T47D (cell line): ENCODE data around the gene STK24.
A peak's percentile ranks its signal among the peaks of the same experiment; 100 is the strongest.

Experiments
- DNase-seq, 2 experiments: peaks; one replicate each; pipeline versions ENCODE4 v3.0.0 to v3.0.0-alpha.2; 2011 to 2012; ENCODE audit warnings: low read depth in 1 of 2, low spot score in 1 of 2
- JUND ChIP-seq: IDR thresholded peaks from 2 replicates; pipeline ENCODE4 v1.6.1; 2012; ENCODE audit warnings: low read depth
- in situ Hi-C: cut with HindIII; loops from 2 replicates; pipeline ENCODE4 v1.10.0; 2016; ENCODE audit warnings: low sequenced_read_pairs, low pct_unique_long_range_greater_than_20kb

Gene STK24

GRCh38 chr13:98542568-98543377 lies 34.1 kb downstream of the STK24 start:
- in situ Hi-C loops = no loop called here
- DNase-seq = no peak

DNA sequence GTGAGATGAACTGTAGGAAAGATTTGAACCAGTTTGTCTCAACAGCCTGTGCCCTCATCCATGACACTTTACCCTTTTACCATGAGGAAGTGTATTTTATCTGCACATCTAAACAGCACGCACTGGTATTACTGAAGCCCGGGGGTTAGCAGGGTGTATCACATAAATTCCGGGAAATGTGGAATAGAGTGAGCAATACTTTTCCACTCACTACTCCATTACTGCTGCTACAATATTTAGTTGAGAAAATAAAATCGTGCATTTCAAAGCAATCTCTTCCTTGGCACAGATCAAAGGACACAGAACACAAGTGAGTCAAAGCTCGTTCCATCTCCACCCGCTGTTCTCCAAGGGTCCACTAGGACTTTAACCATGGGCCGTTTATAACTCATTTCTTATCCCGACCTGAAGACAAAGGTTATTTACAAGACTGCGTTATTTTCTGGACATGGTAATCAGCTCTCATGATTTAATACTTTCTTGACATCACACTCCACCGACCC lies 35.2 kb downstream of the STK24 start:
- in situ Hi-C loops = no loop called here

More at GRCh38 chr13:98542568-98543377, 34.1 kb downstream of the STK24 start:
- no peak for TF ChIP-seq JUND

GRCh38 chr13:98541191-98541590 lies 35.7 kb downstream of the STK24 start:
- in situ Hi-C loops = no loop called here
- no peak for TF ChIP-seq JUND
- DNase-seq = no peak

More for the DNA sequence above, 35.2 kb downstream of the STK24 start:
- no peak for TF ChIP-seq JUND
- DNase-seq = no peak

- DNase-seq = no peak
- TF ChIP-seq JUND = no peak
- in situ Hi-C loops = no loop called here
Observed at GRCh38 chr13:98540476-98540875, 36.4 kb downstream of the STK24 start.

DNA sequence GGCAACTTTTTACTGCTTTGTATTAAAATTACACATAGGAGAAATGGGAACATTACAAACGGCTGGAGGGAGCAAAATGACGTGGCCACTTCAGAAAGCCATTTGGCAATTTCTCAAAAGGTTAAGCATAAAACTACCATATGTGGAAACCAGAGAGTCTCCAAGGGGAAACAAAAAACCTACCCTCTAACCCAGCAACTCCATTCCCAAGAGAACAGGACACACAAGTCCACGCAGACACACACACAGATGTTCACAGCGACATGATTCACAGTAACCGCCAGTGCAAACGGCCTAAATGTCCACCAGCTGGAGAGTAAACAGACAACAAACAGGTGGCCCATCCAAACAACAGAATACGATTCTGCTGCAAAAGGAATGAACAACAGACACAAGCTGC lies 37.2 kb downstream of the STK24 start:
- no peak for DNase-seq
- no peak for TF ChIP-seq JUND
- in situ Hi-C loops = no loop called here

DNA sequence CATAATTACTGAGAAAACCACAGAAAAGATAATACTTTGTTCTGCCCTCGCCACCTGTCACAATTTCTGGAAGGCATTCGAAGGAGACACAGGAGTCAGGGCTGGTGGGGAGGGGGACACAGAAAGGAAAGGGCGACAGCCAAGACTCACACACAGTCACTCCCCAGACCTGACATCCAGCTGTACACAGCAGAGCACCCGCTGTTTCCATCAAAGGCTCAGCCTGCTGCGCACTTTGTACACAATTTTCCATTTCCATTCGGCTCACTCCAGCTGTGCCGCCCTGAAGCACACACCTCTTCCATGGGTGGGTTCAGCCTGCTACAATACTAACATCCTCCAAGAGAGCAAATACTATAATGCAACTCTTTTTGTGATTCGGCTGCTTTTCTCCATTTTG lies 38.0 kb downstream of the STK24 start:
- DNase-seq = no peak
- in situ Hi-C loops = no loop called here
- TF ChIP-seq JUND = no peak

DNA sequence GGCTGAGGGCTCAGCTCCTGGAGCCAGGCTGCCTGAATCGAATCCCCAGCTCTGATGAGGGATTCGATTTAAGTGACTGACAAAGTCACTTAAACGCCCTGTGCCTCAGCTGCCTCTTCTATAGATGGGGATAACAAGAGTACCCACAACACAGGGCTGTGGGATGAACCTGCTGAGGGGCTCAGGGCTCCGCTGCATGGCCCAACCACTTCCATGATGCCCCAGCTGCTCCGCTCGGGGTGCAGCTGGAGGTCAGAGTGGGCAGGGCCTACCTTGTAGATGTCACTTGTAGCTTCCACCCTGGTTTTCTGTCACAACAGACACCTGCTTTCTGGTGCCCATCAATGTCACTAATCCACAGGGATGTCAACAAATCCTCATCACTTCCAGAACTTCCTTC lies 39.2 kb downstream of the STK24 start:
- in situ Hi-C loops = no loop called here
- TF ChIP-seq JUND = no peak
- no peak for DNase-seq

- in situ Hi-C loops = no loop called here
- TF ChIP-seq JUND = no peak
- DNase-seq = no peak
Observed at GRCh38 chr13:98537306-98537705, 39.6 kb downstream of the STK24 start.

GRCh38 chr13:98536729-98537128 lies 40.2 kb downstream of the STK24 start:
- in situ Hi-C loops = no loop called here
- DNase-seq = no peak
- TF ChIP-seq JUND = no peak

GRCh38 chr13:98535501-98536354 lies 41.2 kb downstream of the STK24 start:
- no peak for TF ChIP-seq JUND
- in situ Hi-C loops = no loop called here
- peak in 1 of 2 experiments; percentile 52 for DNase-seq

DNA sequence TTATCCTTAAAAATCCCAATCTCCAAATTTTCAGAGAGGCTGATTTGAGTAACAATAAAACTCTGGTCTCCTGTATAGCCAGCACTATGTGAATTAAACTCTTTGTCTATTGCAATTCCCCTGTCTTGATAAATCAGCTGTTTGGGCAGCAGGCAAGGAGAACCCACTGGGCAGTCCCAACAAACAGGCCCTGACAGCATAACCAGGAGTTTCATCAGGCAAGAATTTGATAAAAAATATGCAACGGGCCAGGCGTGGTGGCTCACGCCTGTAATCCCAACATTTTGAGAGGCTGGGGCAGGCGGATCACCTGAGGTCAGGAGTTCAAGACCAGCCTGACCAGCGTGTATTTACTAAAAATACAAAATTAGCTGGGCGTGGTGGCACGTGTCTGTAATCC lies 42.1 kb downstream of the STK24 start:
- no peak for DNase-seq
- TF ChIP-seq JUND = no peak
- in situ Hi-C loops = no loop called here

DNA sequence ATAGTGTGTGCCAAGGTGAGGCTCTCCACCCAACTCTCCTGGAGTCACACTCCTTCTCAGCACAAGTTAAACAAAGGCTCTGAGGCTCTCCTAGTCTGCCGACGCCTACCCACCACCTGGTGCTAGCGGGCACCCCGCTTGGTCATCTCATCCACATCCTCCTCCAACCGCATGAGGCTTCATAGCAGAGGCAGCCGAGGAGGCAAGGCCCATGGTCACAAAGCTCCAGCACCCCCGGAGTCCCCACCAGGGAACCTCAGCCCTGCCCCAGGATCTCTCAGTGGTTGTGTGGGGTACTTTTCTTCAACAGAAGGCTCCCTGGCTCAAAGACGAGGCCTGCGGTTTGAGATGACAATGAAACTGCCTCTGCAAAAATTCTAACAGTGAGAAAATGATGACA lies 43.0 kb downstream of the STK24 start:
- TF ChIP-seq JUND = no peak
- DNase-seq = no peak
- in situ Hi-C loops = no loop called here

DNA sequence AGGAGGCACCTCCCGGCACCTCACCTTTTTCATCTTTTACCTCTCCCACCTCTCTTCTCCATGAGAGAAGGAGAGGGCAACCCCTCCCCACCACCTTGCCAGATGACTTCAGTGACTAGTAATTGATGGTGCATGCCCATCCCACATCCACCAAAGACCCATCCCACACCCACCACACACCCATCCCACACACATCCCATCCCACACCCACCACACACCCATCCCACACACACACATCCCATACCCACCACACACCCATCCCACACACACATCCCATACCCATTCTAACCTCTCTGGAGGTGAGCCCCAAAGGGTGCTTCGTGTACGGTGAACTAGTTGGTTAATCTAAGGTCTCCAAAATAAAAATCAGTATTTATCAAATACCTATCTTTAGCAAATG lies 44.7 kb downstream of the STK24 start:
- in situ Hi-C loops = no loop called here
- DNase-seq = no peak
- no peak for TF ChIP-seq JUND
